Mesenchymal stem cell (in vitro differentiated cells and primary cell): ENCODE data around the gene ANKRD40CL.
"Not testable (repeated sequence)": the region's sequence is repeated elsewhere in the genome, so short reads cannot be mapped to it uniquely, and the experiment has no call there.

Experiments used
- DNase-seq: peaks from one replicate; pipeline ENCODE4 v3.0.0-alpha.2; 2013
- H2AFZ ChIP-seq: one replicate; pipeline ENCODE4 v1.6.1; 2013; ENCODE audit warnings: low read depth, mild to moderate bottlenecking, control low read depth, inconsistent platforms, low read length, moderate library complexity
- H2AK5ac ChIP-seq: 2 replicates; pipeline ENCODE4 v1.6.1; 2013; ENCODE audit warnings: low read length, moderate library complexity, mild to moderate bottlenecking, inconsistent platforms; ENCODE audit not compliant: severe bottlenecking
- H2BK120ac ChIP-seq: one replicate; pipeline ENCODE4 v1.6.1; 2013; ENCODE audit warnings: low read depth, mild to moderate bottlenecking, inconsistent platforms, low read length, moderate library complexity
- H2BK12ac ChIP-seq, 2 experiments: one replicate each; pipeline ENCODE4 v1.6.1; 2013; ENCODE audit warnings: inconsistent platforms in 2 of 2, low read length in 2 of 2, mild to moderate bottlenecking in 2 of 2, moderate library complexity in 2 of 2, control low read depth in 1 of 2
- H2BK15ac ChIP-seq: one replicate; pipeline ENCODE4 v1.6.1; 2013; ENCODE audit warnings: mild to moderate bottlenecking, low read depth, inconsistent platforms; ENCODE audit not compliant: poor library complexity, severe bottlenecking
- H2BK5ac ChIP-seq: 2 replicates; pipeline ENCODE4 v1.6.1; 2013; ENCODE audit warnings: low read depth, mild to moderate bottlenecking, low read length, control low read depth, inconsistent platforms; ENCODE audit not compliant: poor library complexity, severe bottlenecking
- H3K14ac ChIP-seq, 2 experiments: one replicate each; pipeline ENCODE4 v1.6.1; 2013; ENCODE audit warnings: inconsistent platforms in 2 of 2, low read length in 2 of 2, control low read depth in 1 of 2, mild to moderate bottlenecking in 1 of 2, moderate library complexity in 1 of 2
- H3K18ac ChIP-seq, 2 experiments: one replicate each; pipeline ENCODE4 v1.6.1; 2013; ENCODE audit warnings: inconsistent platforms in 2 of 2, low read length in 2 of 2, control low read depth in 1 of 2, low read depth in 1 of 2, mild to moderate bottlenecking in 1 of 2
- H3K23ac ChIP-seq, 2 experiments: one replicate each; pipeline ENCODE4 v1.6.1; 2013; ENCODE audit warnings: inconsistent platforms in 2 of 2, low read length in 2 of 2, mild to moderate bottlenecking in 2 of 2, moderate library complexity in 2 of 2, control low read depth in 1 of 2
- H3K27ac ChIP-seq: 2 replicates; pipeline ENCODE4 v1.5.1; 2013; ENCODE audit warnings: mild to moderate bottlenecking, moderate library complexity, low read length, control low read depth, inconsistent platforms; ENCODE audit not compliant: poor library complexity, severe bottlenecking
- H3K27me3 ChIP-seq, 2 experiments: 2 replicates each; pipeline versions ENCODE4 v1.6.1 to v1.7.0; 2013; ENCODE audit warnings: low read length in 2 of 2, mild to moderate bottlenecking in 2 of 2, moderate library complexity in 2 of 2, control low read depth in 1 of 2, inconsistent platforms in 1 of 2; ENCODE audit not compliant: control insufficient read depth in 1 of 2, insufficient read depth in 1 of 2
- H3K36me3 ChIP-seq, 2 experiments: 2 replicates each; pipeline versions ENCODE4 v1.6.1 to v1.7.0; 2013; ENCODE audit warnings: low read length in 2 of 2, control low read depth in 1 of 2, inconsistent platforms in 1 of 2, low read depth in 1 of 2, mild to moderate bottlenecking in 1 of 2; ENCODE audit not compliant: insufficient read depth in 2 of 2, control insufficient read depth in 1 of 2
- H3K4ac ChIP-seq, 2 experiments: one replicate each; pipeline ENCODE4 v1.6.1; 2013; ENCODE audit warnings: inconsistent platforms in 2 of 2, low read length in 2 of 2, mild to moderate bottlenecking in 2 of 2, moderate library complexity in 2 of 2, control low read depth in 1 of 2, low read depth in 1 of 2
- H3K4me1 ChIP-seq: 2 replicates; pipeline ENCODE4 v1.6.1; 2013; ENCODE audit warnings: low read depth, low read length, control low read depth; ENCODE audit not compliant: control insufficient read depth, insufficient read depth
- H3K4me2 ChIP-seq: 2 replicates; pipeline ENCODE4 v1.6.1; 2013; ENCODE audit warnings: low read length, mild to moderate bottlenecking, inconsistent platforms; ENCODE audit not compliant: poor library complexity, severe bottlenecking
- H3K4me3 ChIP-seq, 2 experiments: 2 replicates each; pipeline versions ENCODE4 v1.5.1 to v1.7.0; 2013; ENCODE audit warnings: low read length in 2 of 2, mild to moderate bottlenecking in 2 of 2, control low read depth in 1 of 2, low read depth in 1 of 2; ENCODE audit not compliant: insufficient read depth in 1 of 2
- H3K79me1 ChIP-seq: replicated peaks from 2 replicates; pipeline ENCODE4 v1.6.1; 2013; ENCODE audit warnings: mild to moderate bottlenecking, control low read depth, low read length, inconsistent platforms; ENCODE audit not compliant: poor library complexity, severe bottlenecking
- H3K9ac ChIP-seq: 2 replicates; pipeline ENCODE4 v1.7.0; 2013; ENCODE audit warnings: mild to moderate bottlenecking, low read length, moderate library complexity
- H3K9me3 ChIP-seq: 2 replicates; pipeline ENCODE4 v1.7.0; 2013; ENCODE audit warnings: mild to moderate bottlenecking, low read length; ENCODE audit not compliant: control insufficient read depth
- H4K8ac ChIP-seq: one replicate; pipeline ENCODE4 v1.6.1; 2013; ENCODE audit warnings: inconsistent platforms, mild to moderate bottlenecking, low read length, moderate library complexity
- H4K91ac ChIP-seq: one replicate; pipeline ENCODE4 v1.6.1; 2013; ENCODE audit warnings: mild to moderate bottlenecking, low read length, inconsistent platforms
- WGBS: methylation state at CpG from one replicate; pipeline ENCODE4 v1.1.7; 2013; ENCODE audit warnings: mixed read lengths; 5-methylcytosine and 5-hydroxymethylcytosine counted together

The ANKRD40CL gene

GRCh38 chr17:50806141-50806643 lies 38.9 kb upstream of the ANKRD40CL start:
- Histone ChIP-seq H3K9me3 (no peaks in the 10 kb centered on the region), H2AK5ac (no peak overlapping the region), H4K8ac (no peak overlapping the region), H2BK5ac (no peak overlapping the region), H3K23ac (no peak overlapping the region), H2AFZ (no peak overlapping the region), H3K14ac (no peak overlapping the region), H3K4me1 (no peaks in the 10 kb centered on the region), H2BK120ac (no peak overlapping the region), H2BK12ac (no peak overlapping the region), H3K4ac (no peak overlapping the region), H3K27me3 (peaks cover 6 to 18% of the 10 kb centered on the region in 2 experiments), H2BK15ac (no peak overlapping the region), H3K4me3 (no peak overlapping the region), H3K79me1 (no peaks in the 10 kb centered on the region), H3K18ac (no peak overlapping the region), H4K91ac (no peak overlapping the region), H3K9ac (no peak overlapping the region), H3K4me2 (no peak overlapping the region), H3K36me3 (no peaks in the 10 kb centered on the region), H3K27ac (no peak overlapping the region)
- DNase-seq, result no peak
- WGBS, result 86% methylated on average over 9 of the region's 11 CpGs

DNA sequence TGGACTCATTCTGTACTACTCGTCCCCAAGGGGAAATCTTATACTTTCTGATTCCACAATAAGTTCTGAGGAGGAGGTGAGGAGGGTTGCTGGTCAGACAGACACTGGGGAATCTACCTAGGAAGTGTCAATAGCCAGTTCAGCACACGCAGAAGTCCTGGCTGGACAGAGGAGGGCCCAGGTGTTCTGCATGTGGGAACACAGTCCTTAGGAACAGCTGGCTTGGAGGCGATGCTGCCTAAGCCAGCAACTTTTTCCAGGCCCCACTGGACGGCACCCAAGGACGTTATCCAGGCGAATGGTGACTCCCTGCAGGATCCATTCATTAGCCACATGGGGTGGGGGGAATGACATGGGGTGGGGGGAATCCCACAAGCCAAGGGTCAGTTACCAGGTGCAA lies 38.2 kb upstream of the ANKRD40CL start:
- H3K36me3 ChIP-seq, result no peaks in the 10 kb centered on the region
- no peak overlapping the region for H3K27ac ChIP-seq
- WGBS, result 92% methylated on average over 5 of the region's 6 CpGs
- H2BK5ac ChIP-seq, result no peak overlapping the region
- H3K14ac ChIP-seq, result no peak overlapping the region
- H2BK12ac ChIP-seq, result peak overlapping the region in 1 of 2 experiments; percentile 6
- H3K4me3 ChIP-seq, result no peak overlapping the region
- no peak overlapping the region for H3K4me2 ChIP-seq
- no peak overlapping the region for H2BK15ac ChIP-seq
- H2AK5ac ChIP-seq, result no peak overlapping the region
- no peak overlapping the region for H2AFZ ChIP-seq
- H3K4ac ChIP-seq, result no peak overlapping the region
- H3K18ac ChIP-seq, result no peak overlapping the region
- H4K91ac ChIP-seq, result no peak overlapping the region
- H3K23ac ChIP-seq, result no peak overlapping the region
- no peak overlapping the region for H4K8ac ChIP-seq
- H3K79me1 ChIP-seq, result no peaks in the 10 kb centered on the region
- H2BK120ac ChIP-seq, result no peak overlapping the region
- no peak for DNase-seq
- H3K27me3 ChIP-seq, result peaks cover 0 to 16% of the 10 kb centered on the region in 2 experiments
- no peaks in the 10 kb centered on the region for H3K9me3 ChIP-seq
- H3K4me1 ChIP-seq, result no peaks in the 10 kb centered on the region
- no peak overlapping the region for H3K9ac ChIP-seq

GRCh38 chr17:50804749-50805475 lies 37.6 kb upstream of the ANKRD40CL start:
- H3K27ac ChIP-seq, H3K23ac ChIP-seq, H3K9me3 ChIP-seq, H3K14ac ChIP-seq, H2BK5ac ChIP-seq, H3K18ac ChIP-seq, H2AFZ ChIP-seq, H3K4ac ChIP-seq, H2AK5ac ChIP-seq, H2BK120ac ChIP-seq, H3K4me3 ChIP-seq, H3K4me1 ChIP-seq, H2BK15ac ChIP-seq, H4K8ac ChIP-seq, H3K9ac ChIP-seq, H3K4me2 ChIP-seq, H3K79me1 ChIP-seq, DNase-seq, H3K36me3 ChIP-seq, H4K91ac ChIP-seq, H2BK12ac ChIP-seq: not testable (repeated sequence)
- H3K27me3 ChIP-seq, result peaks cover 0 to 14% of the 10 kb centered on the region in 2 experiments
- WGBS, result 95% methylated on average over 11 of the region's 13 CpGs

DNA sequence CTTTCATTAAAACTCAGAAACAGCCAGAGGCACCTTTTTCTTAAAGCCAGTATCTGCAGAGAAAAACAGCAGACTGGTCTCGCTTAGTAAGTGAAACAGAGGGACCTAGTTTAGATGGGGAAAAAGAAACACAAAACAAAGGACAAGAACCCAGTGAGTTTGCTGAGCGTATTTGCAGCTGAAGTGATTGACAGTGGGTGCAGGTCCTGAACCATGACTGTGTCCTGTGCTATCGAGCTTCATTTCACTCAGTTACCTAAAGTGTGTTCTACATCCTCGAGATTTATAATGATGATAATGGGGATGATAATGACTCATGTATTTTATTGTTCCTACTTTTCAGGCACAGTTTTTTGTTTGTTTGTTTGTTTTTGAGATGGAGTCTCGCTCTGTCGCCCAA lies 36.4 kb upstream of the ANKRD40CL start:
- Histone ChIP-seq H2BK5ac (no peak overlapping the region), H3K4me1 (no peaks in the 10 kb centered on the region), H3K79me1 (no peaks in the 10 kb centered on the region), H3K23ac (no peak overlapping the region), H3K9ac (no peak overlapping the region), H2BK15ac (no peak overlapping the region), H3K4me2 (no peak overlapping the region), H3K36me3 (no peaks in the 10 kb centered on the region), H3K9me3 (no peaks in the 10 kb centered on the region), H3K27me3 (peaks cover 0 to 8% of the 10 kb centered on the region in 2 experiments), H3K18ac (no peak overlapping the region), H2BK120ac (no peak overlapping the region), H4K8ac (no peak overlapping the region), H2AK5ac (no peak overlapping the region), H3K14ac (no peak overlapping the region), H4K91ac (no peak overlapping the region), H2BK12ac (no peak overlapping the region), H3K4ac (no peak overlapping the region), H3K27ac (no peak overlapping the region), H3K4me3 (no peak overlapping the region), H2AFZ (no peak overlapping the region)
- DNase-seq, result no peak
- 92% methylated on average over 6 of the region's 6 CpGs for WGBS
